PFSK-1 (cell line): ENCODE data around the gene CIPC.

Experiments
- POLR2AphosphoS5 ChIP-seq: IDR thresholded peaks from 2 replicates; pipeline ENCODE4 v1.6.1; 2012; ENCODE audit warnings: low read depth, mild to moderate bottlenecking, control low read depth, low read length, moderate library complexity
- REST ChIP-seq, 2 experiments: IDR thresholded peaks; 2 replicates each; pipeline versions ENCODE4 v1.6.1 to v1.8.0; 2011 to 2012; ENCODE audit warnings: low read depth in 2 of 2, low read length in 2 of 2, control low read depth in 1 of 2, inconsistent platforms in 1 of 2, mild to moderate bottlenecking in 1 of 2, moderate library complexity in 1 of 2; ENCODE audit not compliant: insufficient read depth in 1 of 2
- SIN3A ChIP-seq: IDR thresholded peaks from 2 replicates; pipeline ENCODE4 v1.6.1; 2012; ENCODE audit warnings: mild to moderate bottlenecking, low read length, moderate library complexity, borderline replicate concordance; ENCODE audit not compliant: insufficient read depth

GRCh38 chr14:77083082-77083481, 15.0 kb upstream of the CIPC start:
- TF ChIP-seq POLR2AphosphoS5 = no peak
- no peak for TF ChIP-seq SIN3A
- no peak for TF ChIP-seq REST (IDR thresholded peaks at IDR 0.05; ENCODE audit: insufficient read depth in 1 of 2, low read depth in 2 of 2, low read length in 2 of 2)
